Activated CD8-positive, alpha-beta memory T cell treated with anti-CD3 and anti-CD28 coated beads for 36 hours (primary cell): ENCODE results near the gene TPMT. TPM values are rescaled to one million over a fixed set of nuclear protein-coding genes. Genes with fewer than 3 reads are reported as not detected.

Source experiments
- CTCF ChIA-PET: fragments of 350-600 bp; sonication (Branson Sonifier 250); formaldehyde crosslinking; loops from one replicate; lab custom pipeline; 2021; ENCODE audit warnings: antibody characterized with exemption; lab: Charles Lee
- POLR2A ChIA-PET: fragments of 350-600 bp; sonication (Branson Sonifier 250); formaldehyde crosslinking; loops from one replicate; lab custom pipeline; 2021; ENCODE audit warnings: antibody characterized with exemption; lab: Charles Lee
- total RNA-seq, 2 experiments: library from RNA; stranded (reverse); gene quantifications; one replicate each; pipeline ENCODE4 v1.2.3, GENCODE V29; 2021

The TPMT gene
- total RNA-seq, 2 experiments from 2014 or later, result 9.9 to 10.0 TPM

GRCh38 chr6:18081025-18081668, 73.7 kb downstream of the TPMT start:
- ChIA-PET POLR2A (no interaction called here), CTCF (no interaction called here)

GRCh38 chr6:18080544-18080943, 74.3 kb downstream of the TPMT start:
- ChIA-PET POLR2A (no interaction called here), CTCF (no interaction called here)

GRCh38 chr6:18078866-18079265, 76.0 kb downstream of the TPMT start:
- CTCF ChIA-PET, result no interaction called here

More at GRCh38 chr6:18078866-18079265, 76.0 kb downstream of the TPMT start:
- POLR2A ChIA-PET, result no interaction called here

Other genes with a start within 250 kb of the TPMT start
- under 1 TPM; 0.17 to 0.19 TPM for gene KIF13A, start 167.4 kb downstream of the TPMT start, total RNA-seq
- under 1 TPM; 0.23 to 0.38 TPM for gene NHLRC1, start 32.4 kb downstream of the TPMT start, total RNA-seq
- 10 to 100 TPM; 13.7 TPM for gene KDM1B, start 345 bp upstream of the TPMT start, total RNA-seq
- gene DEK, start 109.5 kb upstream of the TPMT start, total RNA-seq, result 100 to 1,000 TPM; 174 to 176 TPM
- gene RNF144B, start 232.3 kb upstream of the TPMT start, total RNA-seq, result under 1 TPM; 0.36 to 0.61 TPM